ENCODE data around the gene SIGLEC8.

DNA sequence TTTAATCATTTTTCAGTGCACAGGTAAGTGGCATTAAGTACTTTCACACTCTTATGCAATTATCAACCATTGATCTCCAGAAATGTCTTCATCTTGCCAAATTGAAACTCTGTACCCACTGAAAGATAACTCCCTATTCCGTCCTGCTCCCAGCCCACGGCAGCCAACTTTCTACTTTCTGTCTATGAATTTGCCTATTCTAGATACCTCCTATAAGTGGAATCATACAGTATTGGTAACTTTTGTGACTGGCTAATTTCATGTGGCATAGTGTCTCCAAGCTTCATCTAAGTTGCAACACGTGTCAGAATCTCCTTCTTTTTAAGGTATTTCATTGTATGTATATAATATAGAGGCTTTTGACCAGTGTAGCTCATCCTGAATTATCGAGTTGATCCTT is 14.4 kb upstream of the SIGLEC8 start:
- no peak for TF ChIP-seq CBFB (CRISPR knock-in tag; IDR thresholded peaks at IDR 0.05; ENCODE audit: low read depth)
- TF ChIP-seq, protein P1, sequence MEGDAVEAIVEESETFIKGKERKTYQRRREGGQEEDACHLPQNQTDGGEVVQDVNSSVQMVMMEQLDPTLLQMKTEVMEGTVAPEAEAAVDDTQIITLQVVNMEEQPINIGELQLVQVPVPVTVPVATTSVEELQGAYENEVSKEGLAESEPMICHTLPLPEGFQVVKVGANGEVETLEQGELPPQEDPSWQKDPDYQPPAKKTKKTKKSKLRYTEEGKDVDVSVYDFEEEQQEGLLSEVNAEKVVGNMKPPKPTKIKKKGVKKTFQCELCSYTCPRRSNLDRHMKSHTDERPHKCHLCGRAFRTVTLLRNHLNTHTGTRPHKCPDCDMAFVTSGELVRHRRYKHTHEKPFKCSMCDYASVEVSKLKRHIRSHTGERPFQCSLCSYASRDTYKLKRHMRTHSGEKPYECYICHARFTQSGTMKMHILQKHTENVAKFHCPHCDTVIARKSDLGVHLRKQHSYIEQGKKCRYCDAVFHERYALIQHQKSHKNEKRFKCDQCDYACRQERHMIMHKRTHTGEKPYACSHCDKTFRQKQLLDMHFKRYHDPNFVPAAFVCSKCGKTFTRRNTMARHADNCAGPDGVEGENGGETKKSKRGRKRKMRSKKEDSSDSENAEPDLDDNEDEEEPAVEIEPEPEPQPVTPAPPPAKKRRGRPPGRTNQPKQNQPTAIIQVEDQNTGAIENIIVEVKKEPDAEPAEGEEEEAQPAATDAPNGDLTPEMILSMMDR (IDR thresholded peaks at IDR 0.05): no peak
- TF ChIP-seq, protein P2, sequence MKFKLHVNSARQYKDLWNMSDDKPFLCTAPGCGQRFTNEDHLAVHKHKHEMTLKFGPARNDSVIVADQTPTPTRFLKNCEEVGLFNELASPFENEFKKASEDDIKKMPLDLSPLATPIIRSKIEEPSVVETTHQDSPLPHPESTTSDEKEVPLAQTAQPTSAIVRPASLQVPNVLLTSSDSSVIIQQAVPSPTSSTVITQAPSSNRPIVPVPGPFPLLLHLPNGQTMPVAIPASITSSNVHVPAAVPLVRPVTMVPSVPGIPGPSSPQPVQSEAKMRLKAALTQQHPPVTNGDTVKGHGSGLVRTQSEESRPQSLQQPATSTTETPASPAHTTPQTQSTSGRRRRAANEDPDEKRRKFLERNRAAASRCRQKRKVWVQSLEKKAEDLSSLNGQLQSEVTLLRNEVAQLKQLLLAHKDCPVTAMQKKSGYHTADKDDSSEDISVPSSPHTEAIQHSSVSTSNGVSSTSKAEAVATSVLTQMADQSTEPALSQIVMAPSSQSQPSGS (CRISPR knock-in tag; IDR thresholded peaks at IDR 0.05; ENCODE audit: borderline replicate concordance, low read depth): no peak
- no peak for TF ChIP-seq ELF4 (CRISPR knock-in tag; IDR thresholded peaks at IDR 0.05; ENCODE audit: low read depth)
- TF ChIP-seq, protein P3, sequence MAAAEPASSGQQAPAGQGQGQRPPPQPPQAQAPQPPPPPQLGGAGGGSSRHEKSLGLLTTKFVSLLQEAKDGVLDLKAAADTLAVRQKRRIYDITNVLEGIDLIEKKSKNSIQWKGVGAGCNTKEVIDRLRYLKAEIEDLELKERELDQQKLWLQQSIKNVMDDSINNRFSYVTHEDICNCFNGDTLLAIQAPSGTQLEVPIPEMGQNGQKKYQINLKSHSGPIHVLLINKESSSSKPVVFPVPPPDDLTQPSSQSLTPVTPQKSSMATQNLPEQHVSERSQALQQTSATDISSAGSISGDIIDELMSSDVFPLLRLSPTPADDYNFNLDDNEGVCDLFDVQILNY (CRISPR knock-in tag; IDR thresholded peaks at IDR 0.05): no peak
- no peak for TF ChIP-seq IRF2 (CRISPR knock-in tag; IDR thresholded peaks at IDR 0.05; ENCODE audit: borderline replicate concordance, low read depth)
- no peak for TF ChIP-seq ZNF671 (CRISPR knock-in tag; IDR thresholded peaks at IDR 0.05)
- TF ChIP-seq, protein P4, sequence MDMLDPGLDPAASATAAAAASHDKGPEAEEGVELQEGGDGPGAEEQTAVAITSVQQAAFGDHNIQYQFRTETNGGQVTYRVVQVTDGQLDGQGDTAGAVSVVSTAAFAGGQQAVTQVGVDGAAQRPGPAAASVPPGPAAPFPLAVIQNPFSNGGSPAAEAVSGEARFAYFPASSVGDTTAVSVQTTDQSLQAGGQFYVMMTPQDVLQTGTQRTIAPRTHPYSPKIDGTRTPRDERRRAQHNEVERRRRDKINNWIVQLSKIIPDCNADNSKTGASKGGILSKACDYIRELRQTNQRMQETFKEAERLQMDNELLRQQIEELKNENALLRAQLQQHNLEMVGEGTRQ (CRISPR knock-in tag; IDR thresholded peaks at IDR 0.05): no peak
- TF ChIP-seq, protein P5, sequence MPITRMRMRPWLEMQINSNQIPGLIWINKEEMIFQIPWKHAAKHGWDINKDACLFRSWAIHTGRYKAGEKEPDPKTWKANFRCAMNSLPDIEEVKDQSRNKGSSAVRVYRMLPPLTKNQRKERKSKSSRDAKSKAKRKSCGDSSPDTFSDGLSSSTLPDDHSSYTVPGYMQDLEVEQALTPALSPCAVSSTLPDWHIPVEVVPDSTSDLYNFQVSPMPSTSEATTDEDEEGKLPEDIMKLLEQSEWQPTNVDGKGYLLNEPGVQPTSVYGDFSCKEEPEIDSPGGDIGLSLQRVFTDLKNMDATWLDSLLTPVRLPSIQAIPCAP (CRISPR knock-in tag; IDR thresholded peaks at IDR 0.05): no peak
- TF ChIP-seq, protein P6, sequence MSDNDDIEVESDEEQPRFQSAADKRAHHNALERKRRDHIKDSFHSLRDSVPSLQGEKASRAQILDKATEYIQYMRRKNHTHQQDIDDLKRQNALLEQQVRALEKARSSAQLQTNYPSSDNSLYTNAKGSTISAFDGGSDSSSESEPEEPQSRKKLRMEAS (CRISPR knock-in tag; IDR thresholded peaks at IDR 0.05): no peak
- TF ChIP-seq NR2C2 (CRISPR knock-in tag; IDR thresholded peaks at IDR 0.05): no peak
- no peak for TF ChIP-seq NR3C1 (CRISPR knock-in tag; conservative IDR thresholded peaks at IDR 0.05; ENCODE audit: low read depth)
- no peak for TF ChIP-seq ZNF121 (CRISPR knock-in tag; IDR thresholded peaks at IDR 0.05)
- no peak for TF ChIP-seq SMAD4 (CRISPR knock-in tag; IDR thresholded peaks at IDR 0.05)

Data from WTC11 (cell line).